ENCODE data around the gene ARHGEF39. TPM values are rescaled to one million over a fixed set of nuclear protein-coding genes. Genes with fewer than 3 reads are reported as not detected.
A peak's percentile ranks its signal among the peaks of the same experiment; 100 is the strongest.

ARHGEF39 gene
- polyA plus RNA-seq, 2 of the 4 experiments (the other 2 are of a cell fraction), result 17.6 to 19.5 TPM

- H3K9me3 ChIP-seq, result no peaks in the 10 kb centered on the region
- ATAC-seq, result no peak
- POLR2A ChIA-PET, result no interaction called here
- H3K4me3 ChIP-seq, result no peak overlapping the region
- TF ChIP-seq RNF2 (IDR thresholded peaks at IDR 0.05; ENCODE audit: borderline replicate concordance, low read depth) (no peak), EHF (CRISPR knock-in tag; IDR thresholded peaks at IDR 0.05) (no peak), GATA3 (IDR thresholded peaks at IDR 0.05; ENCODE audit: borderline replicate concordance) (no peak), USF2 (IDR thresholded peaks at IDR 0.05) (no peak), FOSL2 (IDR thresholded peaks at IDR 0.05) (no peak), FOSL2 (CRISPR knock-in tag; IDR thresholded peaks at IDR 0.05) (no peak), HEYL (CRISPR knock-in tag; IDR thresholded peaks at IDR 0.05) (no peak), CHD4 (IDR thresholded peaks at IDR 0.05; ENCODE audit: borderline replicate concordance) (no peak), TFCP2L1 (CRISPR knock-in tag; IDR thresholded peaks at IDR 0.05) (no peak), HOXB5 (CRISPR knock-in tag; IDR thresholded peaks at IDR 0.05) (no peak), TP53 (CRISPR knock-in tag; IDR thresholded peaks at IDR 0.05) (no peak), CBX2 (IDR thresholded peaks at IDR 0.05; ENCODE audit: borderline replicate concordance, low read depth) (no peak), CHD2 (IDR thresholded peaks at IDR 0.05; ENCODE audit: low read length, partially characterized antibody) (no peak), EHMT2 (IDR thresholded peaks at IDR 0.05; ENCODE audit: low read depth) (no peak)
- TF ChIP-seq, protein P1, sequence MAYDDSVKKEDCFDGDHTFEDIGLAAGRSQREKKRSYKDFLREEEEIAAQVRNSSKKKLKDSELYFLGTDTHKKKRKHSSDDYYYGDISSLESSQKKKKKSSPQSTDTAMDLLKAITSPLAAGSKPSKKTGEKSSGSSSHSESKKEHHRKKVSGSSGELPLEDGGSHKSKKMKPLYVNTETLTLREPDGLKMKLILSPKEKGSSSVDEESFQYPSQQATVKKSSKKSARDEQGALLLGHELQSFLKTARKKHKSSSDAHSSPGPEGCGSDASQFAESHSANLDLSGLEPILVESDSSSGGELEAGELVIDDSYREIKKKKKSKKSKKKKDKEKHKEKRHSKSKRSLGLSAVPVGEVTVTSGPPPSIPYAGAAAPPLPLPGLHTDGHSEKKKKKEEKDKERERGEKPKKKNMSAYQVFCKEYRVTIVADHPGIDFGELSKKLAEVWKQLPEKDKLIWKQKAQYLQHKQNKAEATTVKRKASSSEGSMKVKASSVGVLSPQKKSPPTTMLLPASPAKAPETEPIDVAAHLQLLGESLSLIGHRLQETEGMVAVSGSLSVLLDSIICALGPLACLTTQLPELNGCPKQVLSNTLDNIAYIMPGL (CRISPR knock-in tag; IDR thresholded peaks at IDR 0.05; ENCODE audit: borderline replicate concordance), result no peak
- TF ChIP-seq, protein P2, sequence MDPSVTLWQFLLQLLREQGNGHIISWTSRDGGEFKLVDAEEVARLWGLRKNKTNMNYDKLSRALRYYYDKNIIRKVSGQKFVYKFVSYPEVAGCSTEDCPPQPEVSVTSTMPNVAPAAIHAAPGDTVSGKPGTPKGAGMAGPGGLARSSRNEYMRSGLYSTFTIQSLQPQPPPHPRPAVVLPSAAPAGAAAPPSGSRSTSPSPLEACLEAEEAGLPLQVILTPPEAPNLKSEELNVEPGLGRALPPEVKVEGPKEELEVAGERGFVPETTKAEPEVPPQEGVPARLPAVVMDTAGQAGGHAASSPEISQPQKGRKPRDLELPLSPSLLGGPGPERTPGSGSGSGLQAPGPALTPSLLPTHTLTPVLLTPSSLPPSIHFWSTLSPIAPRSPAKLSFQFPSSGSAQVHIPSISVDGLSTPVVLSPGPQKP (IDR thresholded peaks at IDR 0.05; ENCODE audit: low read depth, low read length), result no peak
- TF ChIP-seq, protein P3, sequence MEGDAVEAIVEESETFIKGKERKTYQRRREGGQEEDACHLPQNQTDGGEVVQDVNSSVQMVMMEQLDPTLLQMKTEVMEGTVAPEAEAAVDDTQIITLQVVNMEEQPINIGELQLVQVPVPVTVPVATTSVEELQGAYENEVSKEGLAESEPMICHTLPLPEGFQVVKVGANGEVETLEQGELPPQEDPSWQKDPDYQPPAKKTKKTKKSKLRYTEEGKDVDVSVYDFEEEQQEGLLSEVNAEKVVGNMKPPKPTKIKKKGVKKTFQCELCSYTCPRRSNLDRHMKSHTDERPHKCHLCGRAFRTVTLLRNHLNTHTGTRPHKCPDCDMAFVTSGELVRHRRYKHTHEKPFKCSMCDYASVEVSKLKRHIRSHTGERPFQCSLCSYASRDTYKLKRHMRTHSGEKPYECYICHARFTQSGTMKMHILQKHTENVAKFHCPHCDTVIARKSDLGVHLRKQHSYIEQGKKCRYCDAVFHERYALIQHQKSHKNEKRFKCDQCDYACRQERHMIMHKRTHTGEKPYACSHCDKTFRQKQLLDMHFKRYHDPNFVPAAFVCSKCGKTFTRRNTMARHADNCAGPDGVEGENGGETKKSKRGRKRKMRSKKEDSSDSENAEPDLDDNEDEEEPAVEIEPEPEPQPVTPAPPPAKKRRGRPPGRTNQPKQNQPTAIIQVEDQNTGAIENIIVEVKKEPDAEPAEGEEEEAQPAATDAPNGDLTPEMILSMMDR (IDR thresholded peaks at IDR 0.05), result no peak
- CTCF ChIA-PET, result interaction anchor here (1.4 kb wide), 1 partner anchor 14 kb away, joined by 3 read pairs; no protein-coding TSS in a partner anchor
- H3K27ac ChIP-seq, result no peak overlapping the region
- H3K4me1 ChIP-seq, result no peaks in the 10 kb centered on the region
- no peak for DNase-seq (ENCODE audit: low read depth in 1 of 2, low spot score in 1 of 2)
- H3K4me2 ChIP-seq, result no peak overlapping the region
- no peak for FAIRE-seq
- 73% methylated on average over 8 of the region's 8 CpGs for WGBS (ENCODE audit: missing lambda C conversion rate)
Observed at GRCh38 chr9:35617548-35617947, 47.4 kb downstream of the ARHGEF39 start.

- H3K27ac ChIP-seq, result no peak overlapping the region
- 56% methylated on average over 49 of the region's 51 CpGs for WGBS (ENCODE audit: missing lambda C conversion rate)
- no peak for DNase-seq (ENCODE audit: low read depth in 1 of 2, low spot score in 1 of 2)
- CTCF ChIA-PET, result interaction anchor here (0.7 to 1.4 kb wide), 3 partner anchors 13 to 385 kb away, joined by 3 to 4 read pairs (median 4); no protein-coding TSS in a partner anchor
- no peaks in the 10 kb centered on the region for H3K4me1 ChIP-seq
- ATAC-seq, result peak in 1 of 2 experiments; percentile 52; a peak in 3 of 6 replicates
- peak overlapping the region; percentile 12; the same call in 1 of the 3 replicates for H3K4me2 ChIP-seq
- H3K9me3 ChIP-seq, result no peaks in the 10 kb centered on the region
- POLR2A ChIA-PET, result no interaction called here
- no peak for FAIRE-seq
- TF ChIP-seq CBX8 (IDR thresholded peaks at IDR 0.05), result no peak
- peak; percentile 94 for TF ChIP-seq RFX5 (IDR thresholded peaks at IDR 0.05)
- H3K4me3 ChIP-seq, result no peak overlapping the region
Observed at GRCh38 chr9:35616681-35617459, 48.1 kb downstream of the ARHGEF39 start.

All from A549 (cell line).